ENCODE measurements around the gene CD300LF.

DNA sequence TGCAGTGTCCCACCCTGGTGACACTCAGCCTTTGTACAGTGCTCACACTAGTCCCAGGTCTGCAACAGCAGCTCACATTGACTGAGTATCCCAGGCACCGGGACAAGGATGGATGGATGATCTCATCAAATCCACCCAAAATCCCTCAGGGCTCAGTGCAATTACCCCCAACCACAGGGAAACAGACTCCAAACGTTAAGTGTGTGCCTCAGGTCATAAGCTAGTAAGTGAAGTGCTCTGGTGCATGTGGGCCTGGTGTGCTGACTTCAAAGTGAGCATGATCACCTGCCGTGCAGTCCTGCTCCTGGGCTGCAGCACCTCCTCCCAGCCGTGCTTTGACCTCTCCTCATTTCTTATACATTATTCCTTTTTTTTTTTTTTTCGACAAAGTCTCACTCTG lies 58.0 kb downstream of the CD300LF start:
- no peak for TF ChIP-seq POLR2A (IDR thresholded peaks at IDR 0.05)
- TF ChIP-seq, protein P1, sequence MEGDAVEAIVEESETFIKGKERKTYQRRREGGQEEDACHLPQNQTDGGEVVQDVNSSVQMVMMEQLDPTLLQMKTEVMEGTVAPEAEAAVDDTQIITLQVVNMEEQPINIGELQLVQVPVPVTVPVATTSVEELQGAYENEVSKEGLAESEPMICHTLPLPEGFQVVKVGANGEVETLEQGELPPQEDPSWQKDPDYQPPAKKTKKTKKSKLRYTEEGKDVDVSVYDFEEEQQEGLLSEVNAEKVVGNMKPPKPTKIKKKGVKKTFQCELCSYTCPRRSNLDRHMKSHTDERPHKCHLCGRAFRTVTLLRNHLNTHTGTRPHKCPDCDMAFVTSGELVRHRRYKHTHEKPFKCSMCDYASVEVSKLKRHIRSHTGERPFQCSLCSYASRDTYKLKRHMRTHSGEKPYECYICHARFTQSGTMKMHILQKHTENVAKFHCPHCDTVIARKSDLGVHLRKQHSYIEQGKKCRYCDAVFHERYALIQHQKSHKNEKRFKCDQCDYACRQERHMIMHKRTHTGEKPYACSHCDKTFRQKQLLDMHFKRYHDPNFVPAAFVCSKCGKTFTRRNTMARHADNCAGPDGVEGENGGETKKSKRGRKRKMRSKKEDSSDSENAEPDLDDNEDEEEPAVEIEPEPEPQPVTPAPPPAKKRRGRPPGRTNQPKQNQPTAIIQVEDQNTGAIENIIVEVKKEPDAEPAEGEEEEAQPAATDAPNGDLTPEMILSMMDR (IDR thresholded peaks at IDR 0.05): no peak
